Activated T-helper 1 cell treated with Interleukin-2 at 50 U/mL for 16 hours (primary cell): Measurements from ENCODE around the gene FAIM.
"Not testable (repeated sequence)": the region's sequence is repeated elsewhere in the genome, so short reads cannot be mapped to it uniquely, and the experiment has no call there.

Experiments used
- DNase-seq: peaks from one replicate; pipeline ENCODE4 v3.0.0-alpha.2; 2020; ENCODE audit warnings: low read depth

Gene FAIM

GRCh38 chr3:138608322-138609135 is at the start of gene FAIM:
FAIM (plus strand) TSS chr3:138608771; CDS start chr3:138619727, 10,956 bp downstream.
- peak; percentile 45 for DNase-seq

GRCh38 chr3:138559134-138559533 is 49.4 kb upstream of the FAIM start:
- DNase-seq, result no peak

- DNase-seq, result no peak
Measured at GRCh38 chr3:138560501-138560900, 48.1 kb upstream of the FAIM start.

GRCh38 chr3:138562902-138563301 is 45.7 kb upstream of the FAIM start:
- DNase-seq, result not testable (repeated sequence)

- not testable (repeated sequence) for DNase-seq
Measured at GRCh38 chr3:138566293-138566692, 42.3 kb upstream of the FAIM start.

GRCh38 chr3:138567403-138567802 is 41.2 kb upstream of the FAIM start:
- DNase-seq, result no peak

GRCh38 chr3:138569090-138569489 is 39.5 kb upstream of the FAIM start:
- DNase-seq, result no peak

GRCh38 chr3:138569624-138570023 is 38.9 kb upstream of the FAIM start:
- DNase-seq, result not testable (repeated sequence)

GRCh38 chr3:138573138-138573537 is 35.4 kb upstream of the FAIM start:
- DNase-seq, result no peak

- DNase-seq, result no peak
Measured at GRCh38 chr3:138578141-138578540, 30.4 kb upstream of the FAIM start.

- no peak for DNase-seq
Measured at GRCh38 chr3:138578961-138579574, 29.5 kb upstream of the FAIM start.

- DNase-seq, result no peak
Measured at GRCh38 chr3:138587374-138587773, 21.2 kb upstream of the FAIM start.

- DNase-seq, result no peak
Measured at GRCh38 chr3:138588445-138588844, 20.1 kb upstream of the FAIM start.

GRCh38 chr3:138591392-138591791 is 17.2 kb upstream of the FAIM start:
- DNase-seq, result no peak

- no peak for DNase-seq
Measured at GRCh38 chr3:138593488-138594149, 15.0 kb upstream of the FAIM start.

GRCh38 chr3:138594150-138594934 is 14.2 kb upstream of the FAIM start, which contains the start of gene CEP70:
CEP70 (minus strand) TSS chr3:138594260; CDS start chr3:138572927, 21,333 bp downstream.
- DNase-seq, result peak; percentile 81

- no peak for DNase-seq
Measured at GRCh38 chr3:138594935-138595610, 13.5 kb upstream of the FAIM start.

- DNase-seq, result not testable (repeated sequence)
Measured at GRCh38 chr3:138597186-138597976, 11.2 kb upstream of the FAIM start.

GRCh38 chr3:138598534-138598933 is 10.0 kb upstream of the FAIM start:
- DNase-seq, result no peak

GRCh38 chr3:138600100-138600745 is 8.3 kb upstream of the FAIM start:
- no peak for DNase-seq
